Keratinocyte (primary cell): ENCODE measurements around the gene DCLRE1C. TPM values are rescaled to one million over a fixed set of nuclear protein-coding genes. Genes with fewer than 3 reads are reported as not detected.

Experiments used
- DNase-seq: peaks from one replicate; pipeline ENCODE4 v3.0.0-alpha.2; 2011; ENCODE audit warnings: low read depth, missing footprints, low spot score
- FAIRE-seq: peaks from 2 replicates; lab custom pipeline; 2011; peaks lifted over from hg19 to GRCh38; lab: Jason Lieb, UNC
- H2AFZ ChIP-seq: 2 replicates; pipeline ENCODE4 v1.6.0; 2012; ENCODE audit warnings: low read length, control low read depth, inconsistent platforms; ENCODE audit not compliant: control insufficient read depth
- H3K27ac ChIP-seq: 2 replicates; pipeline ENCODE4 v1.5.1; 2011; ENCODE audit warnings: low read length; ENCODE audit not compliant: control insufficient read depth, insufficient read depth
- H3K27me3 ChIP-seq: 3 replicates; pipeline ENCODE4 v1.6.0; 2011; ENCODE audit warnings: low read length; ENCODE audit not compliant: control insufficient read depth, insufficient read depth; ENCODE audit errors: extremely low read depth
- H3K36me3 ChIP-seq, 2 experiments: 2 replicates in 1 of 2; 3 replicates in 1 of 2; pipeline ENCODE4 v1.5.1; 2011; ENCODE audit warnings: low read length in 2 of 2, mild to moderate bottlenecking in 1 of 2; ENCODE audit not compliant: control insufficient read depth in 2 of 2, insufficient read depth in 2 of 2; ENCODE audit errors: extremely low read depth in 1 of 2
- H3K4me1 ChIP-seq: 3 replicates; pipeline ENCODE4 v1.5.1; 2011; ENCODE audit warnings: low read length; ENCODE audit not compliant: control insufficient read depth, insufficient read depth; ENCODE audit errors: extremely low read depth
- H3K4me2 ChIP-seq: 3 replicates; pipeline ENCODE4 v1.6.0; 2011; ENCODE audit warnings: low read depth, low read length; ENCODE audit not compliant: control insufficient read depth, insufficient read depth; ENCODE audit errors: extremely low read depth
- H3K4me3 ChIP-seq, 3 experiments: fragments of 200-600 bp in 1 of 3; sonication (generic) in 1 of 3; 2 replicates in 2 of 3; 3 replicates in 1 of 3; pipeline ENCODE4 v1.5.1; 2011 to 2016; ENCODE audit warnings: low read length in 3 of 3, mild to moderate bottlenecking in 3 of 3, control low read depth in 2 of 3, inconsistent platforms in 1 of 3, low read depth in 1 of 3, mixed read lengths in 1 of 3, mixed run types in 1 of 3, moderate library complexity in 1 of 3; ENCODE audit not compliant: control insufficient read depth in 2 of 3, insufficient read depth in 2 of 3; ENCODE audit errors: extremely low read depth in 1 of 3
- H3K79me2 ChIP-seq: 2 replicates; pipeline ENCODE4 v1.6.0; 2012; ENCODE audit warnings: low read length; ENCODE audit not compliant: control insufficient read depth, insufficient read depth
- H3K9ac ChIP-seq: 3 replicates; pipeline ENCODE4 v1.6.0; 2011; ENCODE audit warnings: low read length; ENCODE audit not compliant: control insufficient read depth, insufficient read depth; ENCODE audit errors: extremely low read depth
- H3K9me1 ChIP-seq: 3 replicates; pipeline ENCODE4 v1.6.0; 2011; ENCODE audit warnings: low read length; ENCODE audit not compliant: control insufficient read depth, insufficient read depth; ENCODE audit errors: extremely low read depth
- H3K9me3 ChIP-seq: 2 replicates; pipeline ENCODE4 v1.5.1; 2012; ENCODE audit warnings: low read depth, low read length; ENCODE audit not compliant: control insufficient read depth
- H4K20me1 ChIP-seq: 3 replicates; pipeline ENCODE4 v1.6.0; 2011; ENCODE audit warnings: low read length; ENCODE audit not compliant: control insufficient read depth, insufficient read depth; ENCODE audit errors: extremely low read depth
- CTCF ChIP-seq, 3 experiments: IDR thresholded peaks in 1 of 3; conservative IDR thresholded peaks in 1 of 3; optimal IDR thresholded peaks in 1 of 3; 2 replicates in 2 of 3; 3 replicates in 1 of 3; pipeline versions ENCODE3 to v1.5.1; 2011; ENCODE audit warnings: low read length in 3 of 3, mild to moderate bottlenecking in 3 of 3, moderate library complexity in 2 of 3, control low read depth in 1 of 3, inconsistent platforms in 1 of 3; ENCODE audit not compliant: insufficient read depth in 2 of 3; ENCODE audit errors: extremely low read depth in 1 of 3
- EZH2 ChIP-seq: IDR thresholded peaks from one replicate; pipeline ENCODE4 v1.6.1; 2012; ENCODE audit warnings: inconsistent platforms, mild to moderate bottlenecking, low read length, moderate library complexity
- dilution Hi-C: fragments of 300-500 bp; cut with MboI; formaldehyde crosslinking; loops from one replicate; pipeline ENCODE4 v1.7.0; 2020; ENCODE audit warnings: low sequenced_read_pairs; ENCODE audit not compliant: extremely low pct_ligation_motif_present
- polyA plus RNA-seq, 5 experiments: library from polyadenylated mRNA; depleted of rRNA in 3 of 5; stranded (reverse) in 3 of 5; stranded (forward) in 1 of 5; unstranded in 1 of 5; fragments of >200 nt; gene quantifications; 1 replicate in 1 of 5; 2 replicates in 3 of 5; 3 replicates in 1 of 5; pipeline versions ENCODE4 v1.2.1 to v1.2.3, GENCODE V29; 2011 to 2012; ENCODE audit warnings: missing spikeins in 2 of 5, low read depth in 1 of 5, low replicate concordance in 1 of 5

Gene DCLRE1C
- polyA plus RNA-seq, 1 donor (not counting 4 experiments of a cell fraction or from before 2014, with no cell fraction given): 9.1 TPM

- Histone ChIP-seq H3K36me3 (peaks cover 3 to 17% of the 10 kb centered on the region in 2 experiments), H3K79me2 (no peaks in the 10 kb centered on the region)
- FAIRE-seq: no peak
Observed at GRCh38 chr10:14917827-14918226, 36.1 kb downstream of the DCLRE1C start.

GRCh38 chr10:14916600-14916999 lies 37.3 kb downstream of the DCLRE1C start:
- Histone ChIP-seq H3K36me3 (peaks cover 3 to 12% of the 10 kb centered on the region in 2 experiments), H3K4me2 (no peak overlapping the region), H3K27me3 (no peaks in the 10 kb centered on the region), H4K20me1 (no peaks in the 10 kb centered on the region), H3K9me3 (no peaks in the 10 kb centered on the region), H3K4me3 (no peak overlapping the region), H2AFZ (no peak overlapping the region), H3K27ac (no peak overlapping the region), H3K4me1 (no peaks in the 10 kb centered on the region), H3K9me1 (no peaks in the 10 kb centered on the region), H3K9ac (no peak overlapping the region), H3K79me2 (no peaks in the 10 kb centered on the region)
- FAIRE-seq (no peak), DNase-seq (no peak)
- dilution Hi-C loops: no loop called here
- TF ChIP-seq EZH2 (no peak), CTCF (optimal IDR thresholded peaks at IDR 0.05 in 1 of 3, IDR thresholded peaks at IDR 0.05 in 1 of 3, conservative IDR thresholded peaks at IDR 0.05 in 1 of 3; ENCODE audit: extremely low read depth in 1 of 3, insufficient read depth in 2 of 3, low read length in 3 of 3) (no peak)

More at GRCh38 chr10:14917827-14918226, 36.1 kb downstream of the DCLRE1C start:
- Histone ChIP-seq H3K4me3 (no peak overlapping the region), H3K4me1 (no peaks in the 10 kb centered on the region), H3K9me3 (no peaks in the 10 kb centered on the region), H3K4me2 (no peak overlapping the region), H2AFZ (no peak overlapping the region), H4K20me1 (no peaks in the 10 kb centered on the region), H3K9ac (no peak overlapping the region), H3K27ac (no peak overlapping the region), H3K27me3 (no peaks in the 10 kb centered on the region), H3K9me1 (no peaks in the 10 kb centered on the region)
- DNase-seq: no peak
- dilution Hi-C loops: no loop called here
- TF ChIP-seq CTCF (optimal IDR thresholded peaks at IDR 0.05 in 1 of 3, IDR thresholded peaks at IDR 0.05 in 1 of 3, conservative IDR thresholded peaks at IDR 0.05 in 1 of 3; ENCODE audit: extremely low read depth in 1 of 3, insufficient read depth in 2 of 3, low read length in 3 of 3) (no peak), EZH2 (no peak)
